ENCODE results near the gene PDE7B.

GRCh38 chr6:135866445-135867123 lies 15.1 kb downstream of the PDE7B start:
- no peak for TF ChIP-seq CTCF (IDR thresholded peaks at IDR 0.05; ENCODE audit: low read depth, low read length, missing input control)
- no peak for TF ChIP-seq REST (IDR thresholded peaks at IDR 0.05)
- no peak for TF ChIP-seq RAD21 (IDR thresholded peaks at IDR 0.05)
- TF ChIP-seq GABPA (IDR thresholded peaks at IDR 0.05 in 1 of 2, conservative IDR thresholded peaks at IDR 0.05 in 1 of 2) = no peak
- TF ChIP-seq SP1 (IDR thresholded peaks at IDR 0.05) = no peak
- no peak for TF ChIP-seq JUND (IDR thresholded peaks at IDR 0.05)
- TF ChIP-seq MAX (IDR thresholded peaks at IDR 0.05) = no peak
- TF ChIP-seq NR2F2 (IDR thresholded peaks at IDR 0.05) = no peak
- TF ChIP-seq ATF3 (IDR thresholded peaks at IDR 0.05) = no peak
